HepG2 (cell line): ENCODE measurements around the gene TYMP. TPM values are rescaled to one million over a fixed set of nuclear protein-coding genes. Genes with fewer than 3 reads are reported as not detected.

Experiments
- CBFB ChIP-seq: sonication (generic); formaldehyde crosslinking; IDR thresholded peaks from 2 replicates; pipeline ENCODE4 v1.4.0; 2020; ENCODE audit warnings: missing genetic modification reagents
- CEBPG ChIP-seq: IDR thresholded peaks from 2 replicates; pipeline ENCODE4 v1.6.1; 2016
- CERS6 ChIP-seq: sonication (generic); formaldehyde crosslinking; IDR thresholded peaks from 2 replicates; pipeline ENCODE4 v1.5.0; 2020; ENCODE audit warnings: missing genetic modification reagents
- CHD2 ChIP-seq: IDR thresholded peaks from 2 replicates; pipeline ENCODE4 v1.6.1; 2011; ENCODE audit warnings: low read depth, low read length, improper control_type of control experiment
- HCFC1 ChIP-seq: fragments of 150-350 bp; IDR thresholded peaks from 2 replicates; pipeline ENCODE4 v1.6.1; 2014; ENCODE audit warnings: low read depth, low read length
- HINFP ChIP-seq: sonication (generic); formaldehyde crosslinking; IDR thresholded peaks from 2 replicates; pipeline ENCODE4 v1.4.0; 2020; ENCODE audit warnings: low read depth, mild to moderate bottlenecking, missing genetic modification reagents
- HOMEZ ChIP-seq: IDR thresholded peaks from 2 replicates; pipeline ENCODE4 v1.6.1; 2016; ENCODE audit warnings: low read depth
- KDM5B ChIP-seq: sonication (generic); formaldehyde crosslinking; IDR thresholded peaks from 2 replicates; pipeline ENCODE4 v1.4.0; 2020; ENCODE audit warnings: missing genetic modification reagents, mild to moderate bottlenecking, borderline replicate concordance
- MZF1 ChIP-seq: sonication (generic); formaldehyde crosslinking; IDR thresholded peaks from 2 replicates; pipeline ENCODE4 v1.8.1; 2023; ENCODE audit warnings: mild to moderate bottlenecking, missing genetic modification reagents, borderline replicate concordance
- NAIF1 ChIP-seq: sonication (generic); formaldehyde crosslinking; IDR thresholded peaks from 2 replicates; pipeline ENCODE4 v1.5.0; 2020; ENCODE audit warnings: mild to moderate bottlenecking, missing genetic modification reagents, borderline replicate concordance
- NFE2 ChIP-seq: sonication (generic); formaldehyde crosslinking; IDR thresholded peaks from 2 replicates; pipeline ENCODE4 v1.4.0; 2020; ENCODE audit warnings: missing genetic modification reagents
- NR1H2 ChIP-seq: sonication (generic); formaldehyde crosslinking; IDR thresholded peaks from 2 replicates; pipeline ENCODE4 v1.8.1; 2022; ENCODE audit warnings: low read depth, missing genetic modification reagents, borderline replicate concordance
- PLRG1 ChIP-seq: fragments of 450-650 bp; conservative IDR thresholded peaks from 2 replicates; pipeline ENCODE4 v1.6.1; 2016
- SNAPC5 ChIP-seq: sonication (generic); formaldehyde crosslinking; IDR thresholded peaks from 2 replicates; pipeline ENCODE4 v1.8.1; 2023; ENCODE audit warnings: mild to moderate bottlenecking, missing genetic modification reagents, borderline replicate concordance
- TBX2 ChIP-seq: sonication (generic); formaldehyde crosslinking; IDR thresholded peaks from 2 replicates; pipeline ENCODE4 v1.5.0; 2020; ENCODE audit warnings: missing genetic modification reagents, mild to moderate bottlenecking, borderline replicate concordance
- UBTF ChIP-seq: sonication (generic); formaldehyde crosslinking; IDR thresholded peaks from 2 replicates; pipeline ENCODE4 v1.4.0; 2020; ENCODE audit warnings: mild to moderate bottlenecking, missing genetic modification reagents
- ZNF30 ChIP-seq: sonication (generic); formaldehyde crosslinking; IDR thresholded peaks from 2 replicates; pipeline ENCODE4 v1.5.0; 2020; ENCODE audit warnings: mild to moderate bottlenecking, missing genetic modification reagents
- ZNF512B ChIP-seq: sonication (generic); formaldehyde crosslinking; IDR thresholded peaks from 2 replicates; pipeline ENCODE4 v1.5.1; 2020; ENCODE audit warnings: missing genetic modification reagents, mild to moderate bottlenecking, borderline replicate concordance
- ZNF564 ChIP-seq: sonication (generic); formaldehyde crosslinking; IDR thresholded peaks from 2 replicates; pipeline ENCODE4 v1.8.1; 2023; ENCODE audit warnings: mild to moderate bottlenecking, missing genetic modification reagents
- ZNF615 ChIP-seq: sonication (generic); formaldehyde crosslinking; IDR thresholded peaks from 2 replicates; pipeline ENCODE4 v1.5.0; 2020; ENCODE audit warnings: mild to moderate bottlenecking, missing genetic modification reagents, borderline replicate concordance
- ZNF720 ChIP-seq: sonication (generic); formaldehyde crosslinking; IDR thresholded peaks from 2 replicates; pipeline ENCODE4 v1.4.0; 2020; ENCODE audit warnings: missing genetic modification reagents
- polyA plus RNA-seq, 8 experiments: library from polyadenylated mRNA; depleted of rRNA in 3 of 8; stranded (reverse) in 7 of 8; unstranded in 1 of 8; fragments of >200 nt; fragmentation: Illumina TruSeq in 4 of 8; extraction: Trizol in 4 of 8; gene quantifications; 2 replicates each; pipeline versions ENCODE4 v1.2.1 to v1.2.3, GENCODE V29; 2011 to 2016; ENCODE audit warnings: low read depth in 4 of 8, missing spikeins in 1 of 8, mixed read lengths in 1 of 8; ENCODE audit not compliant: insufficient read depth in 1 of 8
- total RNA-seq, 5 experiments: library from RNA; depleted of rRNA; stranded (reverse); fragments of >200 nt; fragmentation: Illumina TruSeq; extraction: Trizol; gene quantifications; 2 replicates each; pipeline ENCODE4 v1.2.3, GENCODE V29; 2016; ENCODE audit warnings: low read depth in 1 of 5

TYMP gene
- total and polyA plus RNA-seq, 2 of the 13 experiments (the other 11 are each of a cell fraction or from before 2014, with no cell fraction given): 3.9 to 4.3 TPM

- 0 out of 2 replicates have a peak, but pooled peaks have one; percentile 25 for TF ChIP-seq HINFP (CRISPR knock-in tag)
- TF ChIP-seq NFE2 (CRISPR knock-in tag): no peak
- TF ChIP-seq NR1H2 (CRISPR knock-in tag): no peak
- no peak for TF ChIP-seq HCFC1
- no peak for TF ChIP-seq ZNF720 (CRISPR knock-in tag)
- TF ChIP-seq UBTF (CRISPR knock-in tag): peak; percentile 49; the same call in 1 of the 2 replicates
- no peak for TF ChIP-seq ZNF564
- TF ChIP-seq ZNF512B (CRISPR knock-in tag): no peak
- no peak for TF ChIP-seq SNAPC5 (CRISPR knock-in tag)
- TF ChIP-seq ZNF30: no peak
- 0 out of 2 replicates have a peak, but pooled peaks have one; percentile 37 for TF ChIP-seq MZF1 (CRISPR knock-in tag)
- TF ChIP-seq CERS6 (CRISPR knock-in tag): no peak
- no peak for TF ChIP-seq PLRG1
- no peak for TF ChIP-seq NAIF1 (CRISPR knock-in tag)
- TF ChIP-seq ZNF615 (CRISPR knock-in tag): no peak
- no peak for TF ChIP-seq TBX2 (CRISPR knock-in tag)
- peak; percentile 82 for TF ChIP-seq CEBPG
- no peak for TF ChIP-seq CBFB
- TF ChIP-seq CHD2: no peak
- no peak for TF ChIP-seq HOMEZ (CRISPR knock-in tag)
- no peak for TF ChIP-seq KDM5B
Measured at GRCh38 chr22:50481440-50482106, 48.2 kb downstream of the TYMP start, which contains the start of gene ADM2 (continued).
